K562 (cell line): ENCODE data around the gene YPEL3. TPM values are rescaled to one million over a fixed set of nuclear protein-coding genes. Genes with fewer than 3 reads are reported as not detected.
"Not testable (repeated sequence)": the region's sequence is repeated elsewhere in the genome, so short reads cannot be mapped to it uniquely, and the experiment has no call there.

Source experiments
- ATAC-seq: fragments of 200-7000 bp; cut with Tn5 transposase; 3 replicates; pipeline ENCODE4 v1.9.1; 2020; ENCODE audit warnings: moderate library complexity
- BruUV-seq: library from RNA; stranded (reverse); fragments of 400-500 nt; replicated peaks from 2 replicates; lab custom pipeline; 2021; lab: Mats Ljungman, UMichigan
- CTCF ChIA-PET: fragments of 300-600 bp; formaldehyde crosslinking; extraction: SDS; loops from one replicate; lab custom pipeline; 2021; ENCODE audit warnings: low intra/inter-chr PET ratio; lab: Yijun Ruan, JAX
- POLR2A ChIA-PET: fragments of 300-600, 350-650 bp; sonication (Branson Sonifier 250); formaldehyde crosslinking; extraction: SDS; loops from one replicate; lab custom pipeline; 2021; ENCODE audit warnings: antibody characterized with exemption, inconsistent platforms; lab: Yijun Ruan, JAX
- DNase-seq, 4 experiments: peaks; one replicate each; pipeline versions ENCODE4 v3.0.0 to v3.0.0-alpha.2; 2011 to 2018; ENCODE audit warnings: low spot score in 3 of 4, mixed read lengths in 3 of 4; ENCODE audit errors: extremely low read depth in 1 of 4
- FAIRE-seq: peaks from 2 replicates; lab custom pipeline; 2011; peaks lifted over from hg19 to GRCh38; lab: Jason Lieb, UNC
- H2AFZ ChIP-seq: 2 replicates; pipeline ENCODE4 v1.6.0; 2011; ENCODE audit warnings: low read depth, low read length, control low read depth, inconsistent platforms
- H3K27ac ChIP-seq: fragments of 200-600 bp; 3 replicates; pipeline ENCODE4 v1.8.0; 2011; ENCODE audit warnings: low read depth, mild to moderate bottlenecking, control low read depth, inconsistent platforms, low read length, moderate library complexity, mixed read lengths; ENCODE audit errors: extremely low read depth
- H3K27me3 ChIP-seq, 2 experiments: fragments of 300-600 bp in 1 of 2; 2 replicates in 1 of 2; 3 replicates in 1 of 2; pipeline versions ENCODE4 v1.6.0 to v1.8.0; 2011; ENCODE audit warnings: inconsistent platforms in 2 of 2, low read length in 2 of 2, mild to moderate bottlenecking in 1 of 2, mixed read lengths in 1 of 2, moderate library complexity in 1 of 2; ENCODE audit not compliant: control insufficient read depth in 2 of 2, insufficient read depth in 2 of 2
- H3K36me3 ChIP-seq: fragments of 300-600 bp; 3 replicates; pipeline ENCODE4 v1.8.0; 2011; ENCODE audit warnings: mild to moderate bottlenecking, low read length, inconsistent platforms; ENCODE audit not compliant: control insufficient read depth, insufficient read depth
- H3K4me1 ChIP-seq, 2 experiments: fragments of 200-600 bp in 1 of 2; replicated peaks in 1 of 2; 2 replicates in 1 of 2; 3 replicates in 1 of 2; pipeline versions ENCODE4 v1.5.1 to v1.8.0; 2011; ENCODE audit warnings: inconsistent platforms in 2 of 2, low read length in 2 of 2, mild to moderate bottlenecking in 1 of 2, mixed read lengths in 1 of 2, moderate library complexity in 1 of 2; ENCODE audit not compliant: control insufficient read depth in 2 of 2, insufficient read depth in 2 of 2
- H3K4me2 ChIP-seq: 2 replicates; pipeline ENCODE4 v1.6.1; 2011; ENCODE audit warnings: low read length, control low read depth, inconsistent platforms, mixed read lengths; ENCODE audit not compliant: insufficient read depth
- H3K4me3 ChIP-seq: fragments of 200-600 bp; sonication (generic), shearing (Covaris generic); 2 replicates; pipeline ENCODE4 v1.5.1; 2016; ENCODE audit warnings: control low read depth, inconsistent platforms
- H3K79me2 ChIP-seq: fragments of 200-600 bp; 3 replicates; pipeline ENCODE4 v1.8.0; 2011; ENCODE audit warnings: low read length, inconsistent platforms; ENCODE audit not compliant: control insufficient read depth, insufficient read depth
- H3K9ac ChIP-seq, 2 experiments: 2 replicates each; pipeline versions ENCODE4 v1.6.0 to v1.6.1; 2011; ENCODE audit warnings: low read depth in 2 of 2, low read length in 2 of 2, control low read depth in 1 of 2, inconsistent platforms in 1 of 2, mild to moderate bottlenecking in 1 of 2, mixed read lengths in 1 of 2; ENCODE audit not compliant: insufficient read depth in 1 of 2
- H3K9me1 ChIP-seq: one replicate; pipeline ENCODE4 v1.6.0; 2011; ENCODE audit warnings: inconsistent platforms, mild to moderate bottlenecking, low read length, moderate library complexity; ENCODE audit not compliant: control insufficient read depth, insufficient read depth
- H3K9me3 ChIP-seq: replicated peaks from 2 replicates; pipeline ENCODE4 v1.5.1; 2011; ENCODE audit warnings: low read depth, low read length, inconsistent platforms; ENCODE audit not compliant: control insufficient read depth, insufficient read depth
- H4K20me1 ChIP-seq: replicated peaks from 2 replicates; pipeline ENCODE4 v1.6.1; 2011; ENCODE audit warnings: low read length, inconsistent platforms, mixed read lengths; ENCODE audit not compliant: control insufficient read depth, insufficient read depth
- ESRRB ChIP-seq: fragments of 250-450 bp; sonication (Bioruptor Pico); IDR thresholded peaks from 2 replicates; pipeline ENCODE4 v1.5.0; 2020; ENCODE audit warnings: mild to moderate bottlenecking, moderate library complexity, borderline replicate concordance
- ZNF121 ChIP-seq: sonication (generic); formaldehyde crosslinking; conservative IDR thresholded peaks from 2 replicates; pipeline ENCODE4 v1.8.0; 2022; ENCODE audit warnings: missing genetic modification reagents
- WGBS: fragments of 100-300 bp; shearing (Covaris generic); methylation state at CpG from one replicate; pipeline ENCODE4 v1.1.6; 2016; ENCODE audit warnings: low coverage, mixed read lengths; ENCODE audit not compliant: insufficient coverage; ENCODE audit errors: missing lambda C conversion rate; 5-methylcytosine and 5-hydroxymethylcytosine counted together
- in situ Hi-C: fragments of 300-500 bp; cut with MboI; formaldehyde crosslinking; loops from 4 replicates; pipeline ENCODE4 v1.15.0; 2018; ENCODE audit warnings: inconsistent platforms, mixed read lengths
- intact Hi-C: fragments of 100-400 bp; cut with micrococcal nuclease; formaldehyde crosslinking; loops from 2 replicates; pipeline ENCODE4 v1.14.2; 2022
- polyA plus RNA-seq, 8 experiments: library from polyadenylated mRNA; depleted of rRNA in 4 of 8; stranded (reverse) in 5 of 8; unstranded in 3 of 8; fragments of >200 nt; fragmentation: Nextera tagmentation in 2 of 8; fragmentation: Illumina TruSeq in 1 of 8; extraction: Ambion mirVana in 2 of 8; extraction: Trizol in 1 of 8; gene quantifications; 2 replicates each; pipeline versions ENCODE4 v1.2.1 to v1.2.3, GENCODE V29; 2011 to 2014; ENCODE audit warnings: inconsistent platforms in 1 of 8, missing spikeins in 1 of 8
- total RNA-seq, 7 experiments: library from RNA; depleted of rRNA in 6 of 7; stranded (reverse); fragments of >200 nt in 6 of 7; fragmentation: Illumina TruSeq in 2 of 7; extraction: Trizol in 2 of 7; gene quantifications; 2 replicates each; pipeline versions ENCODE4 v1.2.1 to v1.2.3, GENCODE V29; 2011 to 2021; ENCODE audit warnings: low replicate concordance in 1 of 7

Gene YPEL3
- total and polyA plus RNA-seq, 9 of the 15 experiments (the other 6 are each of a cell fraction or from before 2014, with no cell fraction given) = 0.41 to 15.0 (median 2.9) TPM

DNA sequence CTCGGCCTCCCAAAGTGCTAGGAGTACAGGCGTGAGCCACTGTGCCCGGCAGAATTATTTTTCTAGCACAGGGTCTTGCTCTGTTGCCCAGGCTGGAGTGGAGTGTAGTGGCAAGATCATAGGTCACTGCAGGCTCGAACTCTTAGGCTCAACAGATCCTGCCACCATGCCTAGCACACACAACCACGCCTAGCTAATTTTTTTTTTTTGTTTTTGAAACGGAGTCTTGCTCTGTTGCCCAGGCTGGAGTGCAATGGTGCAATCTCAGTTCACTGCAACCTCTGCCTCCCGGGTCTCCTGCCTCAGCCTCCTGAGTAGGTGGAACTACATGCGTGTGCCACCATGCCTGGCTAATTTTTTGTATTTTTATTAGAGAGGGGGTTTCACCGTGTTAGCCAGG lies 29.7 kb upstream of the YPEL3 start:
- H2AFZ ChIP-seq, H3K27me3 ChIP-seq, H3K4me2 ChIP-seq, H3K9me1 ChIP-seq, CTCF ChIA-PET, H3K4me3 ChIP-seq, H3K9ac ChIP-seq, H3K79me2 ChIP-seq, H3K9me3 ChIP-seq, FAIRE-seq, H3K27ac ChIP-seq, DNase-seq, intact Hi-C loops, BruUV-seq, H4K20me1 ChIP-seq, H3K36me3 ChIP-seq, ATAC-seq: not testable (repeated sequence)
- in situ Hi-C loops = loop anchor here (25.0 kb wide), 1 partner anchor 663 kb away; the partner anchor contains the start of genes BOLA2, SLX1B and SULT1A4
- H3K4me1 ChIP-seq = peaks cover 0 to 23% of the 10 kb centered on the region in 2 experiments; a peak in 4 of 5 replicates
- 48% methylated on average over 9 of the region's 9 CpGs for WGBS
- TF ChIP-seq ZNF121 (CRISPR knock-in tag) = peak; percentile 79
- POLR2A ChIA-PET = interaction anchor here (0.6 kb wide), 1 partner anchor 55 kb away, joined by 3 read pairs; no protein-coding TSS in a partner anchor

DNA sequence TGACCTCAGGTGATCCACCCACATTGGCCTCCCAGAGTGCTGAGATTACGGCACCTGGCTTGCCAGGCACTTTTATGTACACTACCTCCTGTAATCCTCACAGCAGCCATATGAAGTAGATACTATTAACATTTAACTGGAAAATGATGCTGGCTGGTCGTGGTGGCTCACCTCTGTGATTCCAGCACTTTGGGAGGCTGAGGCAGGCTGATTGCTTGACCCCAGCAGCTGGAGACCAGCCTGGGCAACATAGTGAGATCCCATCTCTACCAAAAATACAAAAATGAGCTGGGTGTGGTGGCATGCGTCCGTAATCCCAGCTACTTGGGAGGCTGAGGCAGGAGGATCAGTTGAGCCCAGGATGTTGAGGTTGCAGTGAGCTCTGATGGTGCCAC lies 29.0 kb upstream of the YPEL3 start:
- no TSS peak for BruUV-seq
- Histone ChIP-seq H3K27me3 (no peaks in the 10 kb centered on the region), H3K4me2 (no peak overlapping the region), H3K9me3 (no peaks in the 10 kb centered on the region), H3K36me3 (no peaks in the 10 kb centered on the region), H4K20me1 (no peaks in the 10 kb centered on the region), H3K4me1 (peaks cover 0 to 23% of the 10 kb centered on the region in 2 experiments; a peak in 4 of 5 replicates), H3K79me2 (peaks cover 3% of the 10 kb centered on the region; the same call in 1 of the 3 replicates), H3K27ac (no peak overlapping the region), H3K9me1 (no peaks in the 10 kb centered on the region), H2AFZ (no peak overlapping the region), H3K4me3 (no peak overlapping the region), H3K9ac (no peak overlapping the region)
- no peak for DNase-seq
- TF ChIP-seq ZNF121 (CRISPR knock-in tag) = peak; percentile 49; the same call in 1 of the 2 replicates
- no peak for TF ChIP-seq ESRRB
- no peak for FAIRE-seq
- ChIA-PET POLR2A (no interaction called here), CTCF (no interaction called here)
- 61% methylated on average over 4 of the region's 4 CpGs for WGBS
- in situ Hi-C loops = loop anchor here (25.0 kb wide), 1 partner anchor 663 kb away; the partner anchor contains the start of genes BOLA2, SLX1B and SULT1A4
- intact Hi-C loops = no loop called here
- no peak for ATAC-seq
